Hematopoietic multipotent progenitor cell (in vitro differentiated cells): Measurements from ENCODE around the gene DAAM2. TPM values are rescaled to one million over a fixed set of nuclear protein-coding genes. Genes with fewer than 3 reads are reported as not detected.

ENCODE experiments used
- DNase-seq, 3 donors: peaks; one replicate each; pipeline ENCODE4 v3.0.0-alpha.2; 2011 to 2015; ENCODE audit warnings: low read depth in 2 of 3, low spot score in 2 of 3
- total RNA-seq: library from RNA; depleted of rRNA; stranded (reverse); fragments of >200 nt; gene quantifications from one replicate; pipeline ENCODE4 v1.2.3, GENCODE V29; 2012

DAAM2 gene
- total RNA-seq, 1 donor: under 0.01 TPM

DNA sequence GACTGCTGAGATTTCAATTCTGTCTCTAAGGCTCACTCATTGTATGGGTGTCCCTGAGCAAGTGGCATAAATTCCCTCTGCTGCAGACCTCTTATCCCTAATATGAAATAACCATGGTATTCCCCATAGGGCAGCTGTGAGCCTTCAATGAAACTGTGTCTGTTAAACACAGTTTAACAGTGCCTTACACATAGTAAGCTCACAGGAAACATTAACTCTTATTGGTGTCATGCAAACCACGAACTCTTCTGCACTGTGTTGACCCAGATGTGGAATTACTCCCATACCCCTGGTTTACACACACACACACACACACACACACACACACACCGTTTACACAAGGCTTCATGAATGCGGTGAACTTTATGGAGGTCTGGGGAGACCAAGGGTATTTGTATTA lies 23.2 kb downstream of the DAAM2 start:
- no peak for DNase-seq

- no peak for DNase-seq
Measured at GRCh38 chr6:39816747-39817146, 24.6 kb downstream of the DAAM2 start.

GRCh38 chr6:39818695-39819094 lies 26.5 kb downstream of the DAAM2 start:
- no peak for DNase-seq

DNA sequence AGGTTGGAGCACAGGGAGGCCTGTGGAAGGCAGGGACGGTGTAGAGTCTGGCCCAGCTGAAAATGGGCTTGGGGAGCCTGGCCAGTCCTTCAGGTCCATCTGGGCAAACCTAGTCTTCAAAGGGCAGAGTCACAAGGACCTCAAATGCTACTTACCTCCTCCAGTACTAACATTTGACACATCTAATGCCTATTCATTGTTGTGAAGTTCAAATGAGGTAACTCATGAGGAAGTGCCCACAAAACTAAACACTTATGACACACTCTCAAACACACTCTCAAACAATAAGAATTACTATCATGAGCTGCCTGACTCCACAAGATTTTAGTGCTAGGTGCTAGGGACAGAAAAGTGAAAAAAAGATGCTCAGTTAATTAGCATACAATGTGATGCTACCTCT lies 27.1 kb downstream of the DAAM2 start:
- DNase-seq: no peak

GRCh38 chr6:39819676-39820075 lies 27.5 kb downstream of the DAAM2 start:
- DNase-seq: no peak

DNA sequence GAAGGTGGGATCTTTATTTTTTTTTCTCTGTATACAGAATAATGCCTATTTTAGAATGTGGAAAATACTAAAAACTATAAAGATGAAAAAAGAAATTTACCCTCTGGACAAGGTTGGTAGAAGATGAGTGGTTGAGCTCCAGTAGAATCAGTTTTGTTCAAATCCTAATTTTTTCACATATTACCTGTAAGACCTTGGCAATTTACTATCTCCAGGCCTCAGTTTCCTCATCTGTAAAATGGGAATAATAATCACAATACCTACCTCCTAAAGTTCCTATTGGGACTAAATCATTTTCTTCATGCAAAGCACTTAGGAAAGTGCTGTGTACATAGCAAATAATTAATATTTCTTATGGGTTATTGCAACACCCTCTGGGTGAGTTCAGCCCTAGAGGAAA lies 28.4 kb downstream of the DAAM2 start:
- DNase-seq: no peak

DNA sequence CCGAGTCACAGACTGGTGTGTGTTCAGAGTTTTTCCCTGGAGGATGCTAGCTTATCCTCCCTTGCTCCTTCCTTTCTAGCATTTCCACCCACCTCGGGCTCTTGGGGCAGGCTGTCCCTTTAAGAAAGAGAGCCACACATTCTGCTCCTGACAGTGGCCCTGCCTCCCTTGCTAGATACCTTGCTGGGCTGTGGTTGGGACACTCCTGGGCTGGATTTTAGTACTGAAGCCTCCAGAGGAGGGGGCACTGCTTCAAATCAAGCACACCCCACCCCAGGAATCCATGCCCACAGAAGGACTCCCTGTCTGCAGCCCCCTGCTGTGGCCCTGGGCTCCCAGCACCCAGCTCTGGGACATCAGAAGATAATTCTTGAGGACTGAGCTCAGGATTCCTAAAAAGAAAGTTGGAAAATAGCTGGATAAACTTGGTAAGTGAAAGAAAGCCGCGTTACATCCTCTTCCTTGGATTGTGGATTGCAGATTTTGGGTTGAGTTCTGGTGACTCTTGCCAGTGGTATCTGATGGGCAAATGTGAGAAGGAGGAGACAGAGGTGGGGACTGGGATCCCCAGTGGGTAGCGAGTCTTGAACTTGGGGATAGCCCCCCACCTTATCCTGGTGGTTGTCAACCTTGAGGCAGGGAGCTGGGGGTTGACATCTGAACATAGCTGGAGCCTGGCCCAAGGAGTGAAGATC lies 29.0 kb downstream of the DAAM2 start:
- no peak for DNase-seq

DNA sequence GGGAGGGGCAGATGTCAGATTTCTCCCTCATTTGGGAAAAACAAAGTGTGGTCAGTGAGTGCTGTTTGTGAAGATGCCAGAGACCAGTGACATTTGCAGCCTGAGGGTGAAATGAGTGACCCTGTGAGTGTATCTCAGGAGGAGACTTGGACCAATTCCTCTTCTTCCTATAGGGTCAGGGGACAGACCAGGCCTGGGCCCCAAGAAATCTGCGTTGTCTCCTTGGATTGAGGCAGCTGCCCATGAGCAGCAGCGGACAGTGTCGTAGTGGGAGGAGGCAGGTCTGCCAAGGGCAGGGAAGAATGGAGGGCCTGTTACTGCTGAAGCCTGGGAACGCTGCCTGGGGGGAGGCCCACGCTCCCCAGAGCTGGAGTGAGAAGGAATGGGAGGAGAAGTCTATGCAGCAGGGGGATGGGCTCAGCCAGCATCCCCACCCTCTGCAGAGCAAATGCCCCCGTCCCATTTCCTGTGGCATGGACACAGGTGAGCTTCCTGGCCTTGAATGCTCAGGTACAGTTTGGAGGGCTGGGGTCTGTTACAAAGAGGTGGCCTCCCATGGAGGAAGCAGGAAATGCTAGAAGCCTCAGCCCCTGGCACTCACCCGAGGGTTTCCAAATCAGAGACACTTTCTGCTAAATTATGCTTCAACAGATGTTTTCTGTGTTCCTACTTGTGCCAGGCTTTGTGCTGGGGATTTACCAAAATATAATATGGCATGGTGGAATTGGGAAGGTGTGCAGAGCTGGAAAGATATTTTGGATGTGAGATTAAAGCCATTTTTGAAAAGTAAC lies 29.8 kb downstream of the DAAM2 start:
- DNase-seq: no peak

DNA sequence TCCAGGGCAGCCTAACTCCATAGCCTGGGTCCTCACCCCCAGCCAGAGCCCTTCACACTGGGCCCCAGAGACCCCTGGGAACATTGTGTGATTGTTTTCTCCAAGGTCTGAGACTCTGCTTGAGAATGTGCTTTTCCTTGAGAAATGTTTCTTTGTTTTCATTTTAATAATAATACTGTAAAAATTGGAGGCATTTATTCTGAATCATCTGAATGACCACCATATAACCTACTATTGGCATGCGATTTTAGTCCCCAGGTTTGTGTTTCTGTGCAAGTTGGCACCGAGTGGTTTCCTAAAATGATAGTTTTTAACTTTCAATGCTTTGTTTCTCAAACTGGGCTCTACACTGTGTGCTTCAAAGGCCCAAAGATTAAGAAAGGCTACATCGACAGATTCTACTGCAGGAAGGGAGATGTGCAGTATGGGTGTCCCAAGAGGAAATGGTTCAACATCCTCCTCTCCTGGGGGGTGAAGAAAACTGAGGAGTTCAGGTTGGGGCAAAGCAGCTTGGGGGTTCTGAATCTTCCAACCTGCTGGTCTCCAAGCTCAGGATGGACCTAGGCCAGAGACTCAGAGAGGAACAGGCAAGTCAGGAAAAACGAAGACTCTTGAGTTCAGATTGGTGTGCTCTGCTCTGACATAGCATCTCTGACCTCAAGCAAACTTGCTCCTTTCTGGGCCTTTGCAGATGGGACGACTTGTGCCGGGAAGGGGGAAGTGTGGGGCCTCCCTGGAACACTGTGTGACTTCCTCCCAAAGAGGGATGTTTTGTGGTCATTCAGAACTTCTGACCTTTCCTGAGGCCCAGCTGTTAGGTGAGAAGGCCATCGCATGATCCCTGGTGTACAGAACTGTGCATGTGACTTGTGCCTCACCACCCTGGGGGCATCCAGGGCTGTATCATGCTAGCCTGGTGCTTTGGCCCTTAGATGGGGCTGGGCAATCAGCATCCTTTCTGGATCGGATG lies 31.0 kb downstream of the DAAM2 start:
- no peak for DNase-seq

DNA sequence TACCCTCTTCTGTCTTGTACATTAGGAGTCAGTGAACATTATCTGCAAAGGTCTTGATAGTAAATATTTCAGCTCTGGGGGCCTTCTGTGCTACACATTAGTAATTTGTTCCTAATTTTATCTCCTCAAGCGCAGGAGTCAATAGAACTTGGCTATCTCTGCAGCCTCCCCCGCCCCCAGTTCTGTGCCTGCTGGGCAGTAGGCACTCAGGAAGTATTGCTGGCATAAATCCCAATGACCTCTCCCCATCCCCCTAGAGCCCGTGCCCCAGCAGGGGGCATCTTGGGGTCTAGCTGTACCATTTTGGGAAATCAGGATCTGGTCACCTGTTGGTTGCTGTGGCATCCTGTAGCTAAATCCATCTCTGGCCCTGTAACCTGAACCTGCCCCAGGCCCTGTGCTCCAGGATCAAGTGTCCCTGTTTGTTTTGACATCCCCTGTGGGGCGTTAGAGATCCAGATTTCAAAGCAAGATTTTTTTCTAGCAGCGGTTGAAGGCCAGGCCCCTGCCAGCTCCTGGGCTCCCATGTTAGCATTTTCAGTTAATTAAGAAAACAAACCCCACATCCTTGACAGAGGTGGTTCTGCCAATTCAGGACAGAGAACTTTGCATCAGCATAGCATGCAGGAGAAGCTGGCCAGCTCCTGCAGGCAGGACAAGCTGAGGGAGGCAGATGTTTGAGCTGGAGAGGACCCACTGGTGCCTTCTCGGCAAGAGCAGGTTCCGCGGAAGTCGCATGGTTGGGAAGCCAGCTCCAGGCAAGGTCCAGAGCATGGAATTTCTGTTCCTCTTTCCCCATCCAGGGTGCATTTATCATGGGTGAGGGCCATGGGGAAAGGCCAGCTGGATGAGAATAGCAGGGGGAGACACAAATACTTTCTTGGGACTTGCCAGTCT lies 32.1 kb downstream of the DAAM2 start:
- DNase-seq: no peak

DNA sequence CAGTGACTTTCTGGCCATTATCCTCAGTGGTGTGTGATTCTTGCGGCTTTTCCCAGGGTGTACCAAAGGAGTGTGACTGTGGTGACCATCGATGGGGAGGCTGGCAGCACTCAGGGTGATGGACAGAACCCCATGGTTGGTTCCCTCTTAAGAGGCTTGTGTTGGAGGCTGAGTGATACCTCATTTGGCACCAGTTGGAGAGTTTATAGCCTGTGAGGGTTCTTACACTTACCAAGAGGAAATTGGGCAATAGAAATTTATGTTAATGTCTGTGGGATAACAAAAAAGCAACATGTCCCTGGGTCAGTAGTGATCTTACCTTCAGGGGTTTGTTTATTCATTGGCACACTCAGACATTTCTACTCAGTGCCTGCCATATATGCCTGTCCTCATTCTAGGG lies 37.2 kb downstream of the DAAM2 start:
- DNase-seq: no peak

- DNase-seq: no peak
Measured at GRCh38 chr6:39830444-39830843, 38.3 kb downstream of the DAAM2 start.

DNA sequence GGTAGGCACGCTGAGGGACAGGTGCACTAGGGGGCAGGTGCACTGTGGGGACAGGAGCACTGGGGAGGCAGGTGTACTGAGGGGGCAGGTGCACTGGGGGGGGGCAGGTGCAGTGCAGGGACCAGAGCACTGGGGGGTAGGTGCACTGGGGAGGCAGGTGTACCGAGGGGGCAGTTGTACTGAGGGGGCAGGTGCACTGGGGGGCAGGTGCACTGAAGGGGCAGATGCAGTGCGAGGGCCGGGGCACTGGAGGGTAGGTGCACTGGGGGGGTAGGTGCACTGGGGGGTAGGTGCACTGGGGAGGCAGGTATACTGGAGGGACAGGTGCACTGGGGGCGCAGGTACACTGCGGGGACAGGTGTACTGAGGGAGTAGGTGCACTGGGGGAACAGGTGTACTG lies 39.5 kb downstream of the DAAM2 start:
- DNase-seq: no peak

GRCh38 chr6:39834278-39834677 lies 42.1 kb downstream of the DAAM2 start:
- no peak for DNase-seq

- DNase-seq: no peak
Measured at GRCh38 chr6:39834866-39835265, 42.7 kb downstream of the DAAM2 start.

DNA sequence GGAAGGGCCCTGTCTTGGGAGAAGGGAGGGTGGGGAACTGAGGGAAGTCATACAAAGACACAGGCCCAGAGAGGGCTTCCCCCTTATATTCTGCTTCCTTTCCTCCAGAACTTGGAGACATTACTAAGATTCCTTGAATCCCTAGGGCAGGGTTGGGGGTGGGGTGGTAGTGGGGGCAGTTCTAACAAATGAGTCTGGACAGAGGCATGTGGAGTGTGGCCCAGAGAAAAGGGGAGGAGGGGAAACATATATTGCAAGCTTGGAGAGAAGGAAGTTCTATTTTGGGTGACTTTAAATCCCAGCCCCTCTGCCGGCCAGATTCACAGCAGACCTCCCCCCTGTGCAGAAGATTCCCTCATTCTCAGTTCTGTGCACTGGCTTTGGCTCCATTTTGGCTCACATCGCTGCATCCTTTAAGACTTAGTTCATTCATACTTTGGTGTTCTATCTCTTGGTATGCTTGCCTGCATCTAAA lies 43.7 kb downstream of the DAAM2 start:
- no peak for DNase-seq

GRCh38 chr6:39836606-39837005 lies 44.4 kb downstream of the DAAM2 start:
- DNase-seq: no peak

GRCh38 chr6:39839445-39839844 lies 47.3 kb downstream of the DAAM2 start:
- DNase-seq: no peak

GRCh38 chr6:39840781-39841180 lies 48.6 kb downstream of the DAAM2 start:
- no peak for DNase-seq

GRCh38 chr6:39841291-39841690 lies 49.1 kb downstream of the DAAM2 start:
- DNase-seq: no peak
